Measurements from ENCODE around the gene C8A.

C8A gene

GRCh38 chr1:56874689-56875088, 20.1 kb downstream of the C8A start:
- Mint-ChIP-seq H3K27me3 (ENCODE audit: low read depth, poor library complexity) (peaks cover 18% of the 10 kb centered on the region), H3K4me1 (peaks cover 12% of the 10 kb centered on the region), H3K36me3 (ENCODE audit: low read depth) (no peaks in the 10 kb centered on the region), H3K27ac (no peak overlapping the region), H3K9me3 (no peaks in the 10 kb centered on the region), H3K4me3 (no peak overlapping the region)
- TF ChIP-seq CTCF (IDR thresholded peaks at IDR 0.05), result no peak
- DNase-seq, result no peak

GRCh38 chr1:56877973-56878372, 23.4 kb downstream of the C8A start:
- Mint-ChIP-seq H3K36me3 (ENCODE audit: low read depth) (no peaks in the 10 kb centered on the region), H3K4me3 (no peak overlapping the region), H3K4me1 (peaks cover 15% of the 10 kb centered on the region), H3K27ac (no peak overlapping the region), H3K9me3 (no peaks in the 10 kb centered on the region), H3K27me3 (ENCODE audit: low read depth, poor library complexity) (peaks cover 17% of the 10 kb centered on the region)
- TF ChIP-seq CTCF (IDR thresholded peaks at IDR 0.05), result no peak
- DNase-seq, result no peak

GRCh38 chr1:56880774-56881173, 26.2 kb downstream of the C8A start:
- H3K27ac Mint-ChIP-seq, result no peak overlapping the region
- peaks cover 12% of the 10 kb centered on the region for H3K27me3 Mint-ChIP-seq (ENCODE audit: low read depth, poor library complexity)
- DNase-seq, result no peak
- TF ChIP-seq CTCF (IDR thresholded peaks at IDR 0.05), result no peak
- no peak overlapping the region for H3K4me3 Mint-ChIP-seq
- peaks cover 15% of the 10 kb centered on the region for H3K4me1 Mint-ChIP-seq
- no peaks in the 10 kb centered on the region for H3K9me3 Mint-ChIP-seq
- H3K36me3 Mint-ChIP-seq (ENCODE audit: low read depth), result no peaks in the 10 kb centered on the region

GRCh38 chr1:56881417-56881816, 26.8 kb downstream of the C8A start:
- no peak for DNase-seq
- Mint-ChIP-seq H3K27me3 (ENCODE audit: low read depth, poor library complexity) (peaks cover 11% of the 10 kb centered on the region), H3K36me3 (ENCODE audit: low read depth) (no peaks in the 10 kb centered on the region), H3K4me3 (no peak overlapping the region), H3K27ac (no peak overlapping the region), H3K4me1 (peaks cover 15% of the 10 kb centered on the region), H3K9me3 (no peaks in the 10 kb centered on the region)
- no peak for TF ChIP-seq CTCF (IDR thresholded peaks at IDR 0.05)

- H3K4me3 Mint-ChIP-seq, result no peak overlapping the region
- H3K36me3 Mint-ChIP-seq (ENCODE audit: low read depth), result no peaks in the 10 kb centered on the region
- H3K4me1 Mint-ChIP-seq, result no peaks in the 10 kb centered on the region
- H3K27me3 Mint-ChIP-seq (ENCODE audit: low read depth, poor library complexity), result peaks cover 8% of the 10 kb centered on the region
- no peak for DNase-seq
- no peaks in the 10 kb centered on the region for H3K9me3 Mint-ChIP-seq
- no peak overlapping the region for H3K27ac Mint-ChIP-seq
- TF ChIP-seq CTCF (IDR thresholded peaks at IDR 0.05), result no peak
Measured at GRCh38 chr1:56890229-56890628, 35.6 kb downstream of the C8A start.

GRCh38 chr1:56894014-56894413, 39.4 kb downstream of the C8A start:
- H3K9me3 Mint-ChIP-seq, result no peaks in the 10 kb centered on the region
- H3K27me3 Mint-ChIP-seq (ENCODE audit: low read depth, poor library complexity), result peaks cover 11% of the 10 kb centered on the region
- no peaks in the 10 kb centered on the region for H3K4me1 Mint-ChIP-seq
- no peak overlapping the region for H3K27ac Mint-ChIP-seq
- no peak for TF ChIP-seq CTCF (IDR thresholded peaks at IDR 0.05)
- no peak for DNase-seq
- H3K36me3 Mint-ChIP-seq (ENCODE audit: low read depth), result no peaks in the 10 kb centered on the region
- H3K4me3 Mint-ChIP-seq, result no peak overlapping the region

All from nephron progenitor cell (in vitro differentiated cells).